Stimulated activated CD4-positive, alpha-beta T cell treated with anti-CD3 and anti-CD28 coated beads, Interleukin-15, amount 100 ng/mL, for 1 hour (primary cell): ENCODE results near the gene MAMSTR.
"Not testable (repeated sequence)": the region's sequence is repeated elsewhere in the genome, so short reads cannot be mapped to it uniquely, and the experiment has no call there.

Source experiments
- DNase-seq, 2 donors: peaks; one replicate each; pipeline ENCODE4 v3.0.0-alpha.2; 2020; ENCODE audit warnings: low read depth in 1 of 2, low spot score in 1 of 2

MAMSTR gene

DNA sequence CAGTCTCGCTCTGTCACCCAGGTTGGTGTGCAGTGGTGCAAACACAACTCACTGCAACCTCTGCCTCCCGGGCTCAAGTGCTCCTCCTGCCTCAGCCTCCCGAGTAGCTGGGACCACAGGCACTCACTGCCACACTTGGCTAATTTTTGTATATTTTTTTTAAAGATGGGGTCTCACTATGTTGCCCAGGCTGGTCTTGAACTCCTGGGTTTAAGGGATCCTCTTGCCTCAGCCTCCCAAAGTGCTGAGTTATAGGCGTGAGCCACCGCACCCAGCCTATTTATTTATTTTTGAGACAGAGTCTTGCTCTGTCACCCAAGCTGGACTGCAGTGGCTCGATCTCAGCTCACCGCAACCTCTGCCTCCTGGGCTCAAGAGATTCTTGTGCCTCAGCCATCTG is 32.9 kb downstream of the MAMSTR start:
- not testable (repeated sequence) for DNase-seq

- DNase-seq = no peak
Observed at GRCh38 chr19:48686088-48686487, 33.4 kb downstream of the MAMSTR start.

GRCh38 chr19:48685583-48685982 is 33.9 kb downstream of the MAMSTR start:
- no peak for DNase-seq

DNA sequence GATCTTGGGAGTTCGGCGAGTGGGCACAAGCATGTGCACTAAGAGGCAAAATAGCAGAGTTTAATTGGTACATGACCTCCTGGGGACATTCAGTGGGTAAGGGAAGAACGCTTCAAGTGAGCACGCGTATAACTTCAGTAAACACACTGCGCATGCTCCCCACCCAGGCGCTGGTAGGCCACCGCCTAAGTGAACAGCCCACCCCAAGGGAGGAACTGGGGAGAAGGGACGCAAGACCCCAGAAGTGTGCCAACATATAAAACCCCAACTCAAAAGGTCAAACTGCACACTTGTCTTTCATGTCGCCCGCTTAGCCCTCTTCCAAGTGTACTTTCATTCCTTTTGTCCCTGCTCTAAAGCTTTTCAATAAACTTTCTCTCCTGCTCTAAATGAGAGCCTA is 36.2 kb downstream of the MAMSTR start:
- DNase-seq = no peak

GRCh38 chr19:48681127-48681470 is 38.4 kb downstream of the MAMSTR start:
- no peak for DNase-seq

- no peak for DNase-seq
Observed at GRCh38 chr19:48680436-48681126, 38.9 kb downstream of the MAMSTR start.

DNA sequence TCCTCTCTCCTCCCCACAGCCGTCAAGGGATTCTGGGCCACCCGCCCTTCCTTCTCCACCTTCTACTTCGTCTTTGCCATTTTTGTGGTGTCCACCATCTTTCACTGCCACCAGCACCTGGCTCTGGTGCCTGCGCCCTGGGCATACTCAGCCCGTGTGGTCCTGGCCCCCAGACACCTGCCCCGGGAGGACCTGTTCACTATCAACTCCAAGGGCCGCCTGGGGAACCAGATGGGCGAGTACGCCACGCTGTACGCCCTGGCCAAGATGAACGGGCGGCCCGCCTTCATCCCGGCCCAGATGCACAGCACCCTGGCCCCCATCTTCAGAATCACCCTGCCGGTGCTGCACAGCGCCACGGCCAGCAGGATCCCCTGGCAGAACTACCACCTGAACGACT is 39.5 kb downstream of the MAMSTR start:
- not testable (repeated sequence) for DNase-seq

DNA sequence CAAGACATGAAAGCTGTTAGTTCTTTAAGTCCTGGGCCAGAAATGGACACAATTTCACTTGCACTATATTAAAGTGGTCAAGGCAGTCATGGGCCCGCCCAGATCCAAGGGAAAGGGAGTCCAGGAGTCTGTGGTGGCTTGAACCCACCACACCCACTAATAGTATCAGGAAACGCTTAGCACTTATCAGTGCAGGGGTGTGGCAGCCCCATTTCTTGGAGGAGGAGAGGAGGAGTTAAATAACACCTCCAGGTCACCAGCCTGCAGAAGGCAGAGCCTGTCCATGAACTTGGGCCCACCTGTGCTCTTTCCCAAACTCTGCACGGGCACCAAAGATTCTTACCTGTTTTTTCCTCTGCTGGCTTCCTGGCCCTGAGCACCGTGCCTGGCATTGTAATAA is 41.3 kb downstream of the MAMSTR start:
- no peak for DNase-seq

GRCh38 chr19:48676887-48677286 is 42.6 kb downstream of the MAMSTR start:
- DNase-seq = no peak

DNA sequence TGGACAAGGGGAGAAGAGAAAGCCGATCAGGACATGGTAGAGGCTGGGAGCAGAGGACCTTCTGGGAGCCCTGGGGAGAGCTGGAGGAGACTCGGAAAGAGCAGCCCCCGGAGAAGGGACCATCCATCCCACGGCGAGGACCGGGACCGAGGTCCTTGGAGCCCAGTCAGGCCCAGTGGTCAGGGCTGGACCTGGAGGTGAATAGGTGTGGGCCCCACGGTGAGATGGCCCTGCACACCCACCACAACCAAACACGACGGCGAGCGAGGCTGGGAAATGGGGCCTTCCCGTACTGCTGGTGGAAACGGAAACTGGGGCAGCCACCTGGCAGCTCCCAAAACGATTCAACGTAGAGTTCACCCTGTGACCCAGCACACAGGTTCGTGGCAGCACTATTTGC is 43.0 kb downstream of the MAMSTR start:
- DNase-seq = no peak

DNA sequence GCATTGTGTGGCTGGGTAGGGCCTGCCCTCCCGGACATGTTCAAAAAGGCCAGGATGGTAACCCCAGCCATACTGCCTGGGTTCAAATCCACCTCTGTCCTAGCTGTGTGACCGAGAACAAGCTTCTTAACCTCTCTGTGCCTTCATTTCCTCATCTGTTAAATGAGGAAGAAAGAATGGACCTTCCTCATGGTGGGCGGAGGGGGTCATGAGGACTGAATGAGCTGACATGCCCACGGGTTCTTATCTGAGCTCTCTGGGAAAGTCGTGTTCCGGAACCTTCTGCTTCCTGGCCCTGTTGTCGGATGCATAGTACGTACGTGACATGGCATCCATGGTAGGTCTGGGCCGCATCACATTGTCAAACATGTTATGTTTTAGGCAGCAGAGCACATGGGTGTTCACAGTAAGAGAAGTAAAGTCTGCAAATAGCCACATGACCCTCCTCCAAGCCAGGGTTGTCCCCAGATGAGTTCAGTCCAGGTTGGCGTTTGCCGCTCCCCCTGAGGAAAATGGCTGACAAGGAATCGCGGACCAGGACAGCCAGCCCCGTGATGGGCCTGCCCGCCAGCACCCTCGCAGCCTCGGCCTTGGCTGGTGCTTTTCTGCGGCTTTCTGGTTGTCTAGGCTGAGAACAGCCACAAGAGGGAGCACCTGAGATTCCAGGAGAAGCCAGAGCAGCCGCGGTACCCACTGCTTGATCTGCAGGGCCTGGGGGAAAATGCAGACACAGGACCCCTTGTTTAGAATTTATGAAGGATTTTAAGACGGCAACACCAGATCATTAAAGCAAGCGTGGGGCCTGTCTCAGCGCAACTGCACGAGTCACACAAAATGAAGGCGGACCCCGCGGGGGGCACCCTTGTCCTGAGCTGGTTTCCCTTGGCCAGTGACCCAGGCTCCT is 44.4 kb downstream of the MAMSTR start:
- peak; percentile 38 to 48 for DNase-seq

GRCh38 chr19:48674216-48674809 is 45.2 kb downstream of the MAMSTR start:
- DNase-seq = no peak

GRCh38 chr19:48673436-48674100 is 46.0 kb downstream of the MAMSTR start:
- DNase-seq = no peak

- DNase-seq = no peak
Observed at GRCh38 chr19:48672994-48673393, 46.5 kb downstream of the MAMSTR start, which contains the start of gene NTN5. TSS of gene NTN5 (minus strand) at chr19:48673017. CDS start at chr19:48670986, 2,031 bp downstream.

DNA sequence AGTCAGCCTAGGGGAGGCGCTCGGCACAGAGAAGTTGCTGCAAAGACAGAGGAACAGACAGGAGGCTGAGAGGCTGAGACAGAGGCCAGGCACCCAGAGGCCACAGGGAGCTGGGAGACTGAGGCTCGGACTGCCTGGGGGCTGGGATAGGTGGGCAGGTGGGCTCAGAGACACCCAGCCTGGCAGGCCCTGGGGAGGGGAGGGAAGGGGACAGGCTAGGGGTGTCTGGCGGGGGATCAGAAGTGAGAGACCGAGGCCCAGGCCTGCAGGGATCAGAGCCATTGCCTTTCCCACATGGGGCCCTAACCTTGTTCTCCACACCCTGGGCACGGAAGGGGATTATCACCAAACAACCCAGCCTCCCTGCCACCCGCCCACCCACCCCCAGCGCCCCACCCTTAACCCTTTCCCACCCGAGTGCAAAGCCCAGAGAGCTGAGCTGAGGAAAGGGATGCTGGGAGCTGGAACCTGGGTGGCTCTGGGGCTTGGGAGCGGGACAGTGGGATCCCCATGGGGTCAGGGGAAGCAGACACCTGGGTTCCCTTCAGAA is 48.0 kb downstream of the MAMSTR start:
- DNase-seq = no peak

DNA sequence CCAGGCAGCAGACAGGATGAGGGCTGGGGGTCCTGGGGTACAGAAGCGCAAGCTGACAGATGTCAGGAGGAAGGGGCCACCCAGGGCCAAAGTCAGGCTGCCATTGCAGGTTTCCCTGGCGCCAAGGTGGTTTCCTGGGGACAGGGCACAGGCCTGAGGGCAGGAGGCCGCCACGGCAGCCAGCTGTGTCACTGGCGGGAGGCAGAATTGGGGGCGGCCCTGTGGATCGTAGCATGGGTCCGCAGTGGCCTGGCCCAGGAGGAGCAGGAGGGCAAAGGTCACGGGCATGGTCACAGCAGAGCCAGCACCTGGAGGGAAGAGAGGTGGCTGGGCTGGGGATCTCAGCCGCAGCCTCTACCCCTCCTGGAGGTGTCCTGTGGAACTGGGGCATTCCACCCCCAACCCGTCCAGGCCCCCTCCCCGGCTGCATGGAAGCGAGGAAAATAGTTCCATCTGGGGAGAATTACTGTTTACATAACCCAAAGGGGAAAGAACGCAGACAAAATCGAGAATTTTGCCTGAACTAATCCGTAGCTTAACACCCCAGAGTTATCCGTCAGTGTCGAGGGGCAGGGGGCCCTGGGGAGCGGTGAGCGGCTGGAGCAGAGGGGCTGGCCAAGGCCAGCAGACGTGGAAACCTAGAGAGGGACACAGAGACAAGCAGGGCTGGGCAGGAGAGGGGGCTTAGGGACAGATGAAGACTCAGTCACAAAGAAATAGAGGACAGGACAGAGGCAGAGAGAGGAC is 48.7 kb downstream of the MAMSTR start:
- DNase-seq = no peak

DNA sequence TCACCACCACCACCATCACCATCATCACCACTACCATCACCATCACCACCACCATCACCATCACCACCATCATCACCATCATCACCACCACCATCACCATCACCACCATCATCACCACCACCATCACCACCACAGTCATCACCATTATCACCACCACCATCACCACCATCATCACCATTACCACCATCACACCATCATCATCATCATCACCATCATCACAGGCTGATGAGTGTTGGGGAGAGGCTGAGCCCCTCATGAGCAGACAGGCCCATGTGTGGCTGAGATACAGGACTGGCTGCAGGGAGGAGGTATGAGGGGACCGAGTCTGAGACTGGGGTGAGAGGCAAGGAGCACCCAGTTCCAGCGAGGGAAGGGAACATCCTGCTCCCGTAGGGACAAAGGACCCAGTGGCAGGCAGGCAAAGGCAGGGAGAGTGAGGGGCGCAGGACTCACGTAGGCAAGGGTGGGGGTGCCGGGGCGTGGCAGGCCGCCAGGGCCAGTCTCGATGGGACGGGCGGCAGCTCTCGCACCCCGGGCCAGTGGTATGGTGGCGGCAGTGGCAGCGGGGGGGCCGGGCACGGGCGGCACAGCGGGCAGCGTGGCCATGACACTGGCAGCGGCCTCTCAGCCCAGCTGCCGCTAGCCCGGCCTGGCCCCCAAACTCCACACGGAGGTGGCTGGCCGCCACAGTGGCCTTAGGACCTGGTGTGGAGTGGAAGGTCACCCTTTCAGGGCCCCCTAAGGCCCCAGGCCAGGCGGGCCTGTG is 49.4 kb downstream of the MAMSTR start:
- DNase-seq = no peak

DNA sequence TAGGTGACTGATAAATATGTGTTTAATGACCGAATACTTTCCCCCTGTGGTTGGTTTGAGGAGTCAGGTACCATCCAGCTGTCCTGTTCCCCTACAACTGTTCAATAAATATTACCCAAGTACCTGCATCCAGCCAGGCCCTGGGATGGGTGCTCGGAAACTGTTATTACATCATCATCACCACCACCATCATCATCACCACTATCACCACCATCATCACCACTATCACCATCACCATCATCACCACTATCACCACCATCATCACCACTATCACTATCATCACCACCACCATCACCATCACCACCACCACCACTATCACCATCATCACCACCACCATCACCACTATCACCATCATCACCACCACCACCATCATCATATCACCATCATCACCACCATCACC is 50.8 kb downstream of the MAMSTR start:
- DNase-seq = no peak

- no peak for DNase-seq
Observed at GRCh38 chr19:48668332-48668731, 51.2 kb downstream of the MAMSTR start.

DNA sequence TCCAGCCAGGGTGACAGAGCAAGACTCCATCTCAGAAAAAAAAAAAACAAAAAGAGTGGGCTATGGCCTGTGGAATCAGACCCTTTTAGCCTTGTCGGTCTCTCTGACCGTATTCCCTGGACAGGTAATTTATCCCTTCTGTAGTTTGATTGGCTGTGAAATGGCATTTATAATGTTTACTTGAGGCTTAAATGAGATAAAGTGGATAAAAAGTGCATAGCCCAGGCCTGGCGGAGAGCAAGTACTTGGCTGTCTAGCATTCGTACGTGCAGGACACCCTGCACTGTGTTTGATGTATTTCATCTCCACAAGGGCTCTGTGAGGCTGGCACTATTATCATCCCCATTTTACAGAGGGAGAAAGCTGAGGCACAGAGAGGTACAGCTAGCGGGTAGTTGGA is 53.7 kb downstream of the MAMSTR start:
- DNase-seq = no peak
